Measurements from ENCODE around the gene BLOC1S1. TPM values are rescaled to one million over a fixed set of nuclear protein-coding genes. Genes with fewer than 3 reads are reported as not detected.

BLOC1S1 gene
- polyA plus RNA-seq, 1 donor (not counting 4 experiments of a cell fraction or from before 2014, with no cell fraction given), result 62.5 TPM

DNA sequence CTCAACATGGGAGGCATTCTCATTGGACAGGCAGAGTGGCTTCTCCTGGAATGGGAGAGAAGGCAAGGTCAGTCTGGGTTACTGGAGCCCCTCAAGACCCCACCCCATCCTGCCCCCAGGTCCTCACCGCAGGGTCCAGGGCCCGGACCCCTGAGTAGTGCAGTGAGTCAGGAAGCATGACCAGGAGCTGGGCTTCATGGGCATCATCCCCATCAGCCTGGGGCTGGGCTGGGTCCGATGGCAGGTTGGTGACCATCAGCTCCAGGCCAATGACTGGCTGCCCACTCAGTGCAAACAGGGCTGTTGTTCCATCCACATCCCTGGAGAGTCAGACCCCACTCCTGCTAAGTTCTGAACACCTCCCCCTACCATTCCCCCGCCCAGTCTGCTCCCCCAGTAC is 21.2 kb upstream of the BLOC1S1 start:
- FAIRE-seq (no peak), DNase-seq (ENCODE audit: low read depth, low spot score) (no peak)
- no peaks in the 10 kb centered on the region for H4K20me1 ChIP-seq (ENCODE audit: control insufficient read depth, extremely low read depth, insufficient read depth, low read length)

DNA sequence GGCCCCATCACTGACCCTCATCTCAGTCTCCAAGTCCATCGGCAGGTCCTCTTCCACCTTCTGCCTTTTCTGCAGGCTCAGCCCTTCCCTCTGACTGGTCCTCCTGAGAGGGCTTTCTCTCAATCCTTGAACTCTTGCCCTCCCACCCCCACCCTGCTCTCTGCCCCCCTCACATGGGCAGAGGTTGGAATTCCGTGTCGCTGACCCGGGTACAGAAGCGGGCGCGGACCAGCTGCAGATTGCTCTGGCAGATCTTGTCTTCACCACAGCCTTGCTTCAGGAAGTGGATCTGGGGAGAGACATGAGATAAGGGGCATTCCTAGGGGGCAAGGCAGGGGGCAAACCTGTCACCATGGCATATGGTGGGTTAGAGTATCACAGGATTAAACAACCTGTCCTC is 20.5 kb upstream of the BLOC1S1 start:
- Histone ChIP-seq H3K4me3 (ENCODE audit: control insufficient read depth in 2 of 3, extremely low read depth in 1 of 3, insufficient read depth in 2 of 3, low read depth in 1 of 3, low read length in 3 of 3) (no peak overlapping the region), H2AFZ (ENCODE audit: control insufficient read depth, low read length) (no peak overlapping the region), H3K4me1 (ENCODE audit: control insufficient read depth, extremely low read depth, insufficient read depth, low read length) (peaks cover under 1% of the 10 kb centered on the region), H4K20me1 (ENCODE audit: control insufficient read depth, extremely low read depth, insufficient read depth, low read length) (no peaks in the 10 kb centered on the region), H3K9me1 (ENCODE audit: control insufficient read depth, extremely low read depth, insufficient read depth, low read length) (no peaks in the 10 kb centered on the region), H3K4me2 (ENCODE audit: control insufficient read depth, extremely low read depth, insufficient read depth, low read depth, low read length) (no peak overlapping the region), H3K36me3 (ENCODE audit: control insufficient read depth in 2 of 2, extremely low read depth in 1 of 2, insufficient read depth in 2 of 2, low read length in 2 of 2) (no peaks in the 10 kb centered on the region), H3K79me2 (ENCODE audit: control insufficient read depth, insufficient read depth, low read length) (no peaks in the 10 kb centered on the region), H3K27me3 (ENCODE audit: control insufficient read depth, extremely low read depth, insufficient read depth, low read length) (peaks cover 22% of the 10 kb centered on the region), H3K9ac (ENCODE audit: control insufficient read depth, extremely low read depth, insufficient read depth, low read length) (no peak overlapping the region), H3K9me3 (ENCODE audit: control insufficient read depth, low read depth, low read length) (no peaks in the 10 kb centered on the region), H3K27ac (ENCODE audit: control insufficient read depth, insufficient read depth, low read length) (no peak overlapping the region)
- FAIRE-seq, result no peak
- no peak for DNase-seq (ENCODE audit: low read depth, low spot score)
- TF ChIP-seq CTCF (optimal IDR thresholded peaks at IDR 0.05 in 1 of 3, IDR thresholded peaks at IDR 0.05 in 1 of 3, conservative IDR thresholded peaks at IDR 0.05 in 1 of 3; ENCODE audit: extremely low read depth in 1 of 3, insufficient read depth in 2 of 3, low read length in 3 of 3), result no peak
- no peak for TF ChIP-seq EZH2 (IDR thresholded peaks at IDR 0.05; ENCODE audit: low read length)
- dilution Hi-C loops (cut with MboI; ENCODE audit: extremely low pct_ligation_motif_present, low sequenced_read_pairs), result no loop called here

More for the DNA sequence above, 21.2 kb upstream of the BLOC1S1 start:
- no peak overlapping the region for H3K9ac ChIP-seq (ENCODE audit: control insufficient read depth, extremely low read depth, insufficient read depth, low read length)
- H3K27me3 ChIP-seq (ENCODE audit: control insufficient read depth, extremely low read depth, insufficient read depth, low read length), result peaks cover 22% of the 10 kb centered on the region
- TF ChIP-seq CTCF (optimal IDR thresholded peaks at IDR 0.05 in 1 of 3, IDR thresholded peaks at IDR 0.05 in 1 of 3, conservative IDR thresholded peaks at IDR 0.05 in 1 of 3; ENCODE audit: extremely low read depth in 1 of 3, insufficient read depth in 2 of 3, low read length in 3 of 3) (no peak), EZH2 (IDR thresholded peaks at IDR 0.05; ENCODE audit: low read length) (no peak)
- H2AFZ ChIP-seq (ENCODE audit: control insufficient read depth, low read length), result no peak overlapping the region
- no peak overlapping the region for H3K4me2 ChIP-seq (ENCODE audit: control insufficient read depth, extremely low read depth, insufficient read depth, low read depth, low read length)
- H3K27ac ChIP-seq (ENCODE audit: control insufficient read depth, insufficient read depth, low read length), result no peak overlapping the region
- H3K9me3 ChIP-seq (ENCODE audit: control insufficient read depth, low read depth, low read length), result no peaks in the 10 kb centered on the region
- no peaks in the 10 kb centered on the region for H3K79me2 ChIP-seq (ENCODE audit: control insufficient read depth, insufficient read depth, low read length)
- dilution Hi-C loops (cut with MboI; ENCODE audit: extremely low pct_ligation_motif_present, low sequenced_read_pairs), result no loop called here
- H3K4me1 ChIP-seq (ENCODE audit: control insufficient read depth, extremely low read depth, insufficient read depth, low read length), result no peaks in the 10 kb centered on the region
- no peaks in the 10 kb centered on the region for H3K36me3 ChIP-seq (ENCODE audit: control insufficient read depth in 2 of 2, extremely low read depth in 1 of 2, insufficient read depth in 2 of 2, low read length in 2 of 2)
- no peak overlapping the region for H3K4me3 ChIP-seq (ENCODE audit: control insufficient read depth in 2 of 3, extremely low read depth in 1 of 3, insufficient read depth in 2 of 3, low read depth in 1 of 3, low read length in 3 of 3)
- H3K9me1 ChIP-seq (ENCODE audit: control insufficient read depth, extremely low read depth, insufficient read depth, low read length), result no peaks in the 10 kb centered on the region

All from keratinocyte (primary cell).